Activated CD8-positive, alpha-beta T cell treated with anti-CD3 and anti-CD28 coated beads for 36 hours (primary cell): ENCODE results near the gene NOC4L. TPM values are rescaled to one million over a fixed set of nuclear protein-coding genes. Genes with fewer than 3 reads are reported as not detected.

ENCODE experiments used
- ATAC-seq: fragments of 200-7000 bp; cut with Tn5 transposase; one replicate; pipeline ENCODE4 v1.10.0; 2021; ENCODE audit warnings: mild to moderate bottlenecking, moderate library complexity
- CTCF ChIA-PET: fragments of 350-600 bp; sonication (Branson Sonifier 250); formaldehyde crosslinking; loops from one replicate; lab custom pipeline; 2021; ENCODE audit warnings: antibody characterized with exemption; lab: Charles Lee
- POLR2A ChIA-PET: fragments of 350-600 bp; sonication (Branson Sonifier 250); formaldehyde crosslinking; loops from one replicate; lab custom pipeline; 2021; ENCODE audit warnings: antibody characterized with exemption; lab: Charles Lee
- DNase-seq: peaks from one replicate; pipeline ENCODE4 v3.0.0-alpha.2; 2020
- H3K27ac Mint-ChIP-seq: one replicate; pipeline ENCODE4 v1.8.0; 2021; ENCODE audit warnings: mild to moderate bottlenecking, mixed read lengths
- H3K27me3 Mint-ChIP-seq: one replicate; pipeline ENCODE4 v1.8.0; 2021; ENCODE audit warnings: mixed read lengths
- H3K36me3 Mint-ChIP-seq: one replicate; pipeline ENCODE4 v1.8.0; 2021; ENCODE audit warnings: low read depth, mixed read lengths
- H3K4me1 Mint-ChIP-seq: one replicate; pipeline ENCODE4 v1.8.0; 2021; ENCODE audit warnings: low read depth, mixed read lengths
- H3K4me3 Mint-ChIP-seq: one replicate; pipeline ENCODE4 v1.8.0; 2021; ENCODE audit warnings: mild to moderate bottlenecking, moderate library complexity, mixed read lengths
- H3K9me3 Mint-ChIP-seq: one replicate; pipeline ENCODE4 v1.8.0; 2021; ENCODE audit warnings: mixed read lengths
- intact Hi-C: fragments of 100-400 bp; cut with micrococcal nuclease; formaldehyde crosslinking; loops from one replicate; pipeline ENCODE4 v1.10.0; 2022
- total RNA-seq, 2 experiments: library from RNA; stranded (reverse); gene quantifications; one replicate each; pipeline ENCODE4 v1.2.3, GENCODE V29; 2021
- TF ChIP-seq, protein P1 (sequence below): fragments of 200-600 bp; IDR thresholded peaks from one replicate; pipeline ENCODE4 v1.8.0; 2022; ENCODE audit warnings: antibody characterized with exemption, mild to moderate bottlenecking

The NOC4L gene
- total RNA-seq, 2 experiments from 2014 or later, result 35.6 to 41.2 TPM

DNA sequence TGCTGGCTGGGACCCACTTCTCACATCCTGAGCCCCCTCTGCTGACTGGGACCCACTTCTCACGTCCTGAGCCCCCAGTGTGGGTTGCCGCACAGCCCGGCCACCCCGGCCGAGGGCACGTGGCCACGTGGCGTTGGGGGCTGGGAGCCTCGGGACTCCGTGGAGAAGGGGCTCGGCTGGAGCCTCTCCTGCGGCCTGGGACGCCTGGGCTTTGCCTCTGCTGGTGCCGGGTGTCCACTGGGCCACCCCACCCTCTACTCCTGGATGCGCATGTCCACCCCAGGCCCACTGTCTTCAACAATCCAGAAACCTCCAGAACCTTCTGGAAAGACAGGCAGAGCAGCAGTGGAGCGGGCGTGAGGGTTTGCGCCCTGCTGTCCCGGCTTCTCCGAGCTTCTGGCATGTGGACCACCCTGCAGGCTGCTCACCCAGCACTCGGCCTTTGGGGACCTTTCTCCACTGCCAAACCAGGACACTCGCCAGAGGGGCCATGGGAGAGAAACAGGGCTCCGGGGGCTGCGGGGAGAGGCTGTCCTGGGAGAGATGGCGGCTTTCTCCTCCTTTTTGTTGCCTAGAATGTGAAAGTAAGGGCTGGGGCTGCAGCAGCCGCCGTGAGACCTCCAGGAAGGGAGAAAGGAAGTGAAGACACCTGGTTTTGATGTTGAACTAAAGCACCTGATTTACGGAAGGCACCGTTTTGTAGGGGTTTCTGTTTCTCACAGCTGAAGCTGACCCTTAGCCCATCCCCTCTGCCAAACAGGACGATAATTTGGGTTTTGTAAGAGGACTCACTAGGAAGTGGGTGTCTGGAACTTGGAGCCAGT, 30.0 kb downstream of the NOC4L start:
- CTCF ChIA-PET, result interaction anchor here (0.8 kb wide), 1 partner anchor 45 kb away, joined by 4 read pairs; no protein-coding TSS in a partner anchor
- H3K4me1 Mint-ChIP-seq, result peaks cover 22% of the 10 kb centered on the region
- intact Hi-C loops, result no loop called here
- DNase-seq (no peak), ATAC-seq (no peak)
- POLR2A ChIA-PET, result interaction anchor here (1.4 kb wide), 1 partner anchor 11 kb away, joined by 7 read pairs; no protein-coding TSS in a partner anchor
- no peaks in the 10 kb centered on the region for H3K9me3 Mint-ChIP-seq
- no peak overlapping the region for H3K4me3 Mint-ChIP-seq
- H3K27ac Mint-ChIP-seq, result no peak overlapping the region
- peaks cover 11% of the 10 kb centered on the region for H3K27me3 Mint-ChIP-seq
- H3K36me3 Mint-ChIP-seq, result no peaks in the 10 kb centered on the region
- TF ChIP-seq, protein P1, sequence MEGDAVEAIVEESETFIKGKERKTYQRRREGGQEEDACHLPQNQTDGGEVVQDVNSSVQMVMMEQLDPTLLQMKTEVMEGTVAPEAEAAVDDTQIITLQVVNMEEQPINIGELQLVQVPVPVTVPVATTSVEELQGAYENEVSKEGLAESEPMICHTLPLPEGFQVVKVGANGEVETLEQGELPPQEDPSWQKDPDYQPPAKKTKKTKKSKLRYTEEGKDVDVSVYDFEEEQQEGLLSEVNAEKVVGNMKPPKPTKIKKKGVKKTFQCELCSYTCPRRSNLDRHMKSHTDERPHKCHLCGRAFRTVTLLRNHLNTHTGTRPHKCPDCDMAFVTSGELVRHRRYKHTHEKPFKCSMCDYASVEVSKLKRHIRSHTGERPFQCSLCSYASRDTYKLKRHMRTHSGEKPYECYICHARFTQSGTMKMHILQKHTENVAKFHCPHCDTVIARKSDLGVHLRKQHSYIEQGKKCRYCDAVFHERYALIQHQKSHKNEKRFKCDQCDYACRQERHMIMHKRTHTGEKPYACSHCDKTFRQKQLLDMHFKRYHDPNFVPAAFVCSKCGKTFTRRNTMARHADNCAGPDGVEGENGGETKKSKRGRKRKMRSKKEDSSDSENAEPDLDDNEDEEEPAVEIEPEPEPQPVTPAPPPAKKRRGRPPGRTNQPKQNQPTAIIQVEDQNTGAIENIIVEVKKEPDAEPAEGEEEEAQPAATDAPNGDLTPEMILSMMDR, result no peak

DNA sequence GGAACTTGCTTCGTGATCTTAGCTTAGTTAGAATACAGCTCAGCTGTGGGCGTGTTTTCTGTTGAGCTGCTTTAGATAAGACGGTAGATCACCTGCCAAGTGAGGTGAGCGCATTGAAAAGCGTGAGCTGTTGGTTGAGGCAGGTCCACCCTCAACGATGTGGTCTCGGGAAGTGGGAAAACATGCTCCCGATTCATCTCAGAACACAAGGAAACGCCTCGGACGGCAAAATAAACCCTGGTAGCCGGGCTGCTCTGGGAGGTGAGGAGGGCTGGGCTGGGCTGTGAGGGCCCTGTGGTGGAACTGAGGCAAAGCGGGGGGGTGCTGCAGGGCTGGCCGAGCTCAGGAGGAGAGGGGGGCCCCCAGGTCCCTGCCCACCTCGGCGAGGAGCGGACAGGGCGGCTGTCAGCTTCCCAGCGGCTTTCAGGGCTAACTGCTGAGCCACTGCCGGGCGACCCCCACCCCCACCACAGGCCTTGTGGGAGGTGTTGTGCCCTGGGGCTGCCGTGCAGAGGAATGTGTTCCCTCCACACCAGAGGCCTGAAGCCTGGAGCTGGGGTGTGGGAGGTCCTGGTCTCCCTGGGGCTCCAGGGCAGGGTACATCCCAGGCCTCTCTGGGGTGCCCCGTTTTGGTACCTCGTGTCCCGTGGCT, 30.7 kb downstream of the NOC4L start:
- ATAC-seq (no peak), DNase-seq (no peak)
- no peak overlapping the region for H3K27ac Mint-ChIP-seq
- TF ChIP-seq, protein P1, result no peak
- H3K9me3 Mint-ChIP-seq, result no peaks in the 10 kb centered on the region
- intact Hi-C loops, result no loop called here
- ChIA-PET POLR2A (interaction anchor here (0.9 to 1.4 kb wide), 2 partner anchors 10 to 12 kb away, joined by 3 to 7 read pairs; no protein-coding TSS in a partner anchor), CTCF (interaction anchor here (0.8 kb wide), 2 partner anchors 21 to 44 kb away, joined by 3 to 4 read pairs; no protein-coding TSS in a partner anchor)
- no peaks in the 10 kb centered on the region for H3K36me3 Mint-ChIP-seq
- no peak overlapping the region for H3K4me3 Mint-ChIP-seq
- peaks cover 23% of the 10 kb centered on the region for H3K4me1 Mint-ChIP-seq
- H3K27me3 Mint-ChIP-seq, result peaks cover 11% of the 10 kb centered on the region

DNA sequence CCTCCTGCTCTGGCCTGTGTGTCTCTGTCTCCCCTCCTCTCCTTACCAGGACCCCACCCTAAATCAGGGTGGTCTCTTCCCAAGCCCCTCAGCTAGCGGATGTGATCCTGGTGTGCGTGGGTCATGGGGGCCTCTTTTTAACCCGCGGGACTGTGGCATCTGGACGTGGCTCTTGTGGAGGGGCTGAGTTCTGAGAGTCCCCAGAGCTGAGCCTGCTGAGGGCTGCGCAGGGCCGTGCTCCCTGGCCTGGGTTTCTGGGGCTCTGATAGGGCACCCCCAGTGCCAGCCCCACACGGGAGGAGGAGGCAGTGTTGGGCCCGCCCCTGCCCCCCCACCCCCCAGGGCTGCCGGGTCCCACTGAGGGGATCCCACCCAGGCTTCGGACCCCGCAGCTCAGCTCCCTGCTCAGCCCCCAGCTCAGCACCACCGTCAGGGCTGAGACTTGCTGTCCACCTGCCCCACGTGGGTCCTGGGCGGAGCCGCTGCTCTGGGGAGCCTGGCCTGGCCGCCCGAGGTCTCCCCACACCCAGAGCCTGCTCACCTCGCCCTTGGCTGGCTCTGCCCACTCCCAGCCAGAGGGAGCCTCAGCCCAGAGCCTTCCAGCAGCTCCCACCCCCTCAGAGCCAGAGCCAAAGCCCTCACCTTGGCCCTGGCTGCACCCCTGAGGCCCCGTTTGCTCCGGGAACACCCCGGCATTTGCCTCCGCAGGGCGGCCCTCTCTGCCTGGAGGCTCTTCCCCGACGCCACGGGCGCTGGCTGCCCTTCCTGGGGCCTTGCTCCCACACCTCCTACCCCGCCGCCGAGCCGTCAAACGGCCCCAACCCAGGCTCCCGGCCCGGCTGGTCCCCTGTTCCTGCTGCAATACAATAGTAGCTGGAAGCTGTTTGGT, 31.5 kb downstream of the NOC4L start:
- Mint-ChIP-seq H3K4me3 (no peak overlapping the region), H3K9me3 (no peaks in the 10 kb centered on the region), H3K36me3 (no peaks in the 10 kb centered on the region), H3K27ac (no peak overlapping the region), H3K27me3 (peaks cover 11% of the 10 kb centered on the region), H3K4me1 (peaks cover 23% of the 10 kb centered on the region)
- CTCF ChIA-PET, result interaction anchor here (0.8 kb wide), 1 partner anchor 22 kb away, joined by 3 read pairs; no protein-coding TSS in a partner anchor
- TF ChIP-seq, protein P1, result no peak
- ATAC-seq (no peak), DNase-seq (no peak)
- intact Hi-C loops, result no loop called here
- POLR2A ChIA-PET, result interaction anchor here (0.9 to 1.4 kb wide), 2 partner anchors 9 to 13 kb away, joined by 3 to 7 read pairs; no protein-coding TSS in a partner anchor

DNA sequence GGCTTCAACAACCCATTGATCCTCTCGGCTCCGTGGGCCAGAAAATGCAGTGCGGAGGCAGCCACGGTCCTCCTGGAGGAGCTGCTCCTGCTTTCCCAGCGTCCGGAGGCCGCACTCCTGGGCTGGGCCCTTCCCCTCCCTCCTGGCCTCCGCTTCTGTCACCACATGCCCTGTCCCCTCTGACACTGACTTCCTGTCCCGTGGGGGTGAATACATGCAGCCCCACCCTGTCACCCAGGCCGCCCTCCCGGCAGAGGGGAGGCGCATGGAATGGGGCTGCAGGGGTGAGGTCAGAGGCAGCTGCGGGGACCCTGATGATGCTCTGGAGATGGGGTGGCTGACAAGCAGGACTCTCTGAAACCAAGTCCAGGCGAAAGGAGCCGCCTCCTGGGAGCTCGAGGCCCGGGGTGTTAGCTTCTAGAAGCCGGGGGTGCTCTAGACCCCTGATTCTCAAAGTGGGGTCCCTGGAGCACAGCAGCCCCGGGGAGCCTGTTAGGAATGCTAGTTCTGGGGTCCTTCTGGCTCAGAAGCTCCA, 32.2 kb downstream of the NOC4L start:
- intact Hi-C loops, result no loop called here
- DNase-seq (no peak), ATAC-seq (no peak)
- H3K27me3 Mint-ChIP-seq, result peaks cover 11% of the 10 kb centered on the region
- H3K4me1 Mint-ChIP-seq, result peaks cover 23% of the 10 kb centered on the region
- CTCF ChIA-PET, result interaction anchor here (1.4 kb wide), 1 partner anchor 9 kb away, joined by 5 read pairs; no protein-coding TSS in a partner anchor
- TF ChIP-seq, protein P1, result no peak
- H3K27ac Mint-ChIP-seq, result no peak overlapping the region
- H3K36me3 Mint-ChIP-seq, result no peaks in the 10 kb centered on the region
- no peak overlapping the region for H3K4me3 Mint-ChIP-seq
- H3K9me3 Mint-ChIP-seq, result no peaks in the 10 kb centered on the region
- POLR2A ChIA-PET, result no interaction called here
